ENCODE data around the gene RNF4. TPM values are rescaled to one million over a fixed set of nuclear protein-coding genes. Genes with fewer than 3 reads are reported as not detected.

RNF4 gene
- total RNA-seq, 1 donor from 2014 or later, result 52.7 TPM

DNA sequence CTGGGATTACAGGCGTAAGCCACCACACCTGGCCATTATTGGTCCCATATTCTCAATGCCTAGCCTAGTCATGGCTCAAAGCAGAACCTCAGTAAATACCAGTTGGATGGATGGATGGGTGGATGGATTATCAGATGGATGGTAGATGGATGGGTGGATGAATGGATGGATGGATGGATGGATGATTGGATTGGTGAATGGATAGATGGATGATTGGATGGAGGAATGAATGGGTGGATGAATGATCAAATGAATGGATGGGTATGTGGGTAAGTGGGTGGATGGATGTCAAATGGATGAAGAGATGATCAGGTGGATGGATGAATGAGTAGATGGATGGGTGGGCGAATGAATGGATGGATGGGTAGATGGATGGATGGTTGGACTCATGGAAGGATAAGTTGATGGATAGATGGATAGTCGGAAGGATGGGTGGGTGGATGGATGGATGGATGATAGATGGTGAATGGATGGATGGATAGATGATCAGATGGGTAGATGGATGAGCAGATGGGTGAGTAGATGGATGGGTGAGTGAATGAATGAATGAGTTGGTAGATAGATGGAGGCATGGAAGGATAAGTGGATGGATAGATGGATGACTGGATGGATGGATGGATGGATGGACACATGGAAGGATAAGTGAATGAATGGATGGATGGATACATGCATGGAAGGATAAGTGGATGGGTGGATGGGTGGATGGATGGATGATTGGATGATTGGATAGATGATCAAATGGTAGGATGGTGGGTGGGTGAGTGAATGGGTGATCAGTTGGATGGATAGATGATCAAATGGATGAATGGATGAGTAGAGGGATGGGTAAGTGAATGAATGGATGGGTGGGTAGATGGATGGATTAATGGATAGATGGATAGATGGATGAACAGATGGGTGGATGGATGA is 22.0 kb upstream of the RNF4 start:
- FAIRE-seq, result no peak
- TF ChIP-seq, protein P1, sequence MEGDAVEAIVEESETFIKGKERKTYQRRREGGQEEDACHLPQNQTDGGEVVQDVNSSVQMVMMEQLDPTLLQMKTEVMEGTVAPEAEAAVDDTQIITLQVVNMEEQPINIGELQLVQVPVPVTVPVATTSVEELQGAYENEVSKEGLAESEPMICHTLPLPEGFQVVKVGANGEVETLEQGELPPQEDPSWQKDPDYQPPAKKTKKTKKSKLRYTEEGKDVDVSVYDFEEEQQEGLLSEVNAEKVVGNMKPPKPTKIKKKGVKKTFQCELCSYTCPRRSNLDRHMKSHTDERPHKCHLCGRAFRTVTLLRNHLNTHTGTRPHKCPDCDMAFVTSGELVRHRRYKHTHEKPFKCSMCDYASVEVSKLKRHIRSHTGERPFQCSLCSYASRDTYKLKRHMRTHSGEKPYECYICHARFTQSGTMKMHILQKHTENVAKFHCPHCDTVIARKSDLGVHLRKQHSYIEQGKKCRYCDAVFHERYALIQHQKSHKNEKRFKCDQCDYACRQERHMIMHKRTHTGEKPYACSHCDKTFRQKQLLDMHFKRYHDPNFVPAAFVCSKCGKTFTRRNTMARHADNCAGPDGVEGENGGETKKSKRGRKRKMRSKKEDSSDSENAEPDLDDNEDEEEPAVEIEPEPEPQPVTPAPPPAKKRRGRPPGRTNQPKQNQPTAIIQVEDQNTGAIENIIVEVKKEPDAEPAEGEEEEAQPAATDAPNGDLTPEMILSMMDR (IDR thresholded peaks at IDR 0.05; ENCODE audit: insufficient read depth, low read length, severe bottlenecking), result no peak

DNA sequence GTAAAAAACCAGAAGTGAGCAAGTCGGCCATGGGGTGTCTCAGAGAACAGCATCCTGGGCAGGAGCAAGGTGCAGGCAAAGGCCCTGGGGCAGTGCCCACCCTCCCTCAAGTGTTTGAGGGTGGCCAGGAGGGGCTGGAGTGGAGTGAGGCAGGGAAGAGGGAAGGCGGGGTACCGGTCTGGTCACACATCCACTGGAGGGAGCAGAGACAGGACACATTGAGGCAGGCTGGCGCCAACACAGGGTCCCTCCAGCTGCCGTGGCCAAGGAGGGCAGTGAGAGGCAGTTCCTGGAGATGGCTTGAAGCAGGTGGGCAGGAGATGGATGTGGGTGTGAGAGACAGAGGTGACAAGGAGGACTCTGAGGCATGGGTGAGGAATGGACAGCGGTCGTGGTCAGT is 20.3 kb upstream of the RNF4 start:
- DNase-seq (ENCODE audit: low read depth), result no peak
- TF ChIP-seq, protein P1 (IDR thresholded peaks at IDR 0.05; ENCODE audit: insufficient read depth, low read length, severe bottlenecking), result no peak
- Histone ChIP-seq H3K4me3 (ENCODE audit: low read depth, low read length) (no peak overlapping the region), H3K36me3 (ENCODE audit: control insufficient read depth, insufficient read depth, low read length) (no peaks in the 10 kb centered on the region), H3K27me3 (ENCODE audit: control insufficient read depth, insufficient read depth, low read length) (peaks cover 2% of the 10 kb centered on the region)
- no peak for FAIRE-seq

More for the DNA sequence above, 22.0 kb upstream of the RNF4 start:
- DNase-seq (ENCODE audit: low read depth), result no peak
- Histone ChIP-seq H3K4me3 (ENCODE audit: low read depth, low read length) (no peak overlapping the region), H3K36me3 (ENCODE audit: control insufficient read depth, insufficient read depth, low read length) (no peaks in the 10 kb centered on the region), H3K27me3 (ENCODE audit: control insufficient read depth, insufficient read depth, low read length) (peaks cover 2% of the 10 kb centered on the region)

DNA sequence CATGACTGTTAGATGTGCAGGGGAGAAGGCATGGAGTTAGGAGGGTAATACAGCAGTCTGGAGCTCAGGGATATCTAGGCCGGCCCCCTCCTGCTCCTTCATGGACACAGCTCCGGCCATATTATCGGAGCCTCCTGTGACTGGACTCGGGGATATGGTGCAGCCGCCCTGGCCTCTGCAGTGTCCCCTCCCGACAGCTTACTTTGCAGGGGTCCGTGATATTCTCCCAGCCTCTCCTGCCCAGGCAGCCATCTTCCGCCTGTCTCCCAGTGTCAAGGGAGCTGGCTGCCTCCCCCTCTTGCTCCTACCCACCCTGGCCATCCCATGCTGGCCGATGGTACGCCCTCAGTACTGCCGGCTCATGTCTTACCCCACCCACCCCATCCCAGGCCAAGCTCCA is 19.9 kb upstream of the RNF4 start:
- TF ChIP-seq, protein P1 (IDR thresholded peaks at IDR 0.05; ENCODE audit: insufficient read depth, low read length, severe bottlenecking), result no peak
- no peak for DNase-seq (ENCODE audit: low read depth)
- Histone ChIP-seq H3K4me3 (ENCODE audit: low read depth, low read length) (no peak overlapping the region), H3K27me3 (ENCODE audit: control insufficient read depth, insufficient read depth, low read length) (peaks cover 2% of the 10 kb centered on the region), H3K36me3 (ENCODE audit: control insufficient read depth, insufficient read depth, low read length) (no peaks in the 10 kb centered on the region)
- no peak for FAIRE-seq

DNA sequence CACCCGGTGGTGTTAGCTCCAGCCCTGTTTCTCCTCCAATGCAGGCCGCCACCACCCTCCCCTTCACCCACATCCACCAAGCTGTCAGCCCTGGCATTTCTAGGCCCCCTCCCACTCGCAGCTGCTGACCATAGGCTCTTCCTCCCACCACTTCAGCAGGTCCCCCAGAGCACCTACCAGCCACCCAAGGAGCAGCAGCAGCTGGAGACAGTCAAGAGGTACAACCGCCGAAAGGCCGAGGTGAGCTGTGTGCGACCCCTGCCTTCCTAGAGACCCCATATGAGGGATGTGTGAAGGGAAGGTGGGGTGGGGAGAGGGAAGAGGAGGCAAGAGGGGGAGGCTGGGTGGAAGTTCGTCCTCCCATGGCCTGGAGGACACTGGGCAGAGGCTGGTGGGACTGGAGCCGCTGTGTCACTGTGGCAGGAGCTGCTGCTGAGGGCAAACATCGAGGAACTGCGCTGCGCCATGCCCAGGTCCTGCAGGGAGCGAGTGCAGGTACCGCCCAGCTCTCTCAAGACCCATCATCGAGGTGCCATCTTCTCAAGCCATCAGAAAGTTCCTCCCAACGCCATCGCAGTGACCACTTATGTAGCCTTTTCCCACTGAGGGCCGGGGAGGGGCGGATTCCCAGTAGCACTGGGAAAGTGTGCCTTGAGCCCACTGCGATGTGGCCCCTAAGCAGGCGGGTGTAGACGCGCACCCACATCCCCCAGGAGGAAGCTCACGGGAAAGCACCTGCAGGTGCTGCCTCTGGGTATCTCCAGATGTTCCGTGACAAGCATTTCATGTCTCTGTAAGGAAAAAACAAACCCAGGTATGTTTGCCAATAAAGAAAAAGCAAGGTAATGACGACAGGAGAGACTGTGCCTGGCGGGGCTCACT is 19.2 kb upstream of the RNF4 start:
- FAIRE-seq, result no peak
- Histone ChIP-seq H3K36me3 (ENCODE audit: control insufficient read depth, insufficient read depth, low read length) (no peaks in the 10 kb centered on the region), H3K27me3 (ENCODE audit: control insufficient read depth, insufficient read depth, low read length) (peaks cover 2% of the 10 kb centered on the region), H3K4me3 (ENCODE audit: low read depth, low read length) (no peak overlapping the region)
- TF ChIP-seq, protein P1 (IDR thresholded peaks at IDR 0.05; ENCODE audit: insufficient read depth, low read length, severe bottlenecking), result no peak
- DNase-seq (ENCODE audit: low read depth), result no peak

DNA sequence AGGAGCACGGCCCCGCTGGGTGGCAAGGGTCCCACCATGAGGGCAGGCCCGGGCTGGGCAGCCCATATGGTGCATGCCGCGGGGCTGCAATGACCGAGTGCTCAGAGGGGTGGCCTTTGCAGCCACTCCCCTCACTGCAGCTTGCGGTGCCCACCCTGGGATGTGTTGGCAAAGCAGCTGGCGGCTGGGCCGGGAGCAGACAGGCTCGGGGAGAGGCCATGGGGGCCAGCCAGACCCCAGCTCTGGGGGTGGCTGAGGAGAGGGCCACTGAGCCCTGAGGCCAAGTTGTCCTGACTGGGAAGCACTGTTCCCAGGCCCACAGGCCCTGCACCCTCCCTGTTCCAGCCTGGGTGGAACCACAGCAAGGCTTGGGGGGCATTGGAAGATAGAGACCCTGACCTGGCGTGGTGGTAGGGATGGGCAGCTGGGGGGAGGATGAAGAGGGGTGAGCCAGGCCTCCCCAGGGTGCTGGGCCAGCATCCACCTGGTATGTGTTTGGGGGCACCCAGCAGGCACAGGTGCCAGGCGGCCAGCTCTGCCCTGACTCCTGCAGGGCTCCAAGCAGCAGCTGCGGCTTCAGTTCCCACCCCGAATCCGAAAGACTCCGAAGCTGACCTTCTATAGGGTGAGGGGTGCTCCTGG is 18.4 kb upstream of the RNF4 start:
- FAIRE-seq (no peak), DNase-seq (ENCODE audit: low read depth) (no peak)
- H3K4me3 ChIP-seq (ENCODE audit: low read depth, low read length), result no peak overlapping the region
- TF ChIP-seq, protein P1 (IDR thresholded peaks at IDR 0.05; ENCODE audit: insufficient read depth, low read length, severe bottlenecking), result no peak
- peaks cover 2% of the 10 kb centered on the region for H3K27me3 ChIP-seq (ENCODE audit: control insufficient read depth, insufficient read depth, low read length)
- no peaks in the 10 kb centered on the region for H3K36me3 ChIP-seq (ENCODE audit: control insufficient read depth, insufficient read depth, low read length)

Data from bronchial epithelial cell (primary cell).